T-helper 17 cell (primary cell): ENCODE measurements around the gene C1orf122. TPM values are rescaled to one million over a fixed set of nuclear protein-coding genes. Genes with fewer than 3 reads are reported as not detected.

Experiments
- total RNA-seq, 4 donors: library from RNA in 2 of 4; stranded (reverse) in 2 of 4; gene quantifications; one replicate each; pipeline ENCODE4 v1.2.3 and lab custom pipeline; 2022 to 2026

The C1orf122 gene
- total RNA-seq, 2 donors from 2014 or later, result 13.0 to 13.2 TPM

Other genes starting within 250 kb of the C1orf122 start
- 10 to 100 TPM; 54.9 to 59.9 TPM for gene GNL2, start 211.9 kb upstream of the C1orf122 start, total RNA-seq
- not detected for gene RSPO1, start 172.9 kb upstream of the C1orf122 start, total RNA-seq
- under 1 TPM; 0.70 TPM for gene CDCA8, start 115.3 kb upstream of the C1orf122 start, total RNA-seq
- gene EPHA10, start 42.7 kb upstream of the C1orf122 start, total RNA-seq, result under 1 TPM; 0.34 to 0.75 TPM
- under 1 TPM; 0.73 to 0.92 TPM for gene MANEAL, start 13.9 kb upstream of the C1orf122 start, total RNA-seq
- 10 to 100 TPM; 26.7 to 31.9 TPM for gene YRDC, start 418 bp downstream of the C1orf122 start, total RNA-seq
- gene MTF1, start 51.8 kb downstream of the C1orf122 start, total RNA-seq, result 10 to 100 TPM; 25.5 to 26.6 TPM
- 10 to 100 TPM; 16.7 to 24.5 TPM for gene INPP5B, start 139.3 kb downstream of the C1orf122 start, total RNA-seq
- gene SF3A3, start 182.2 kb downstream of the C1orf122 start, total RNA-seq, result 10 to 100 TPM; 43.9 to 48.8 TPM
- gene FHL3, start 197.7 kb downstream of the C1orf122 start, total RNA-seq, result 1 to 10 TPM; 3.6 to 4.9 TPM
- gene UTP11, start 204.9 kb downstream of the C1orf122 start, total RNA-seq, result 10 to 100 TPM in 1 of 2 donors, 1 to 10 TPM in 1; 8.7 to 12.3 TPM
- under 1 TPM in 1 of 2 donors, not detected in 1; 0.17 TPM for gene POU3F1, start 239.0 kb downstream of the C1orf122 start, total RNA-seq